ENCODE measurements around the gene MTAP.

DNA sequence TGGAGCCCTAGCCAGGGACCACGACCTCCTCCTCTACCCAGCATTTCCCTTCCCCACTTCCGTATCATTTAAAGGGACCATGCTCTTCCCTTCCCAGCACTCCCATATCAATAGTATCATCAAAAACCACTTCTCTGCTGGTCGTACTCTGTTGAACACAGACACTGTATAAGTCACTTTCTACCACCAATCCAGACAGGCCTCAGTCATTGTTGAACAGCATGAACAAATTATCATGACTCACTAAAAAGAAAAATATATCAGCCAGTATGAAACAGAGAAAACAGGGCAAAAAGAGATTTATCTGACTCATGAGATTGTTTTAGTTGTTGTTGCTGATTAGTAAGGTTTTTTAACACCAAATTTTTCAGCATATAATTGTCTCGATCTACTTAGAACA is 101.9 kb downstream of the MTAP start:
- TF ChIP-seq CTCF (tag by site-specific recombination; IDR thresholded peaks at IDR 0.05): no peak
- TF ChIP-seq ZNF76 (tag by site-specific recombination; IDR thresholded peaks at IDR 0.05; ENCODE audit: borderline replicate concordance, low read depth): no peak
- TF ChIP-seq ZNF707 (tag by site-specific recombination; IDR thresholded peaks at IDR 0.05): no peak
- no peak for TF ChIP-seq ZNF19 (tag by site-specific recombination; IDR thresholded peaks at IDR 0.05; ENCODE audit: low read depth)
- TF ChIP-seq, protein P1, sequence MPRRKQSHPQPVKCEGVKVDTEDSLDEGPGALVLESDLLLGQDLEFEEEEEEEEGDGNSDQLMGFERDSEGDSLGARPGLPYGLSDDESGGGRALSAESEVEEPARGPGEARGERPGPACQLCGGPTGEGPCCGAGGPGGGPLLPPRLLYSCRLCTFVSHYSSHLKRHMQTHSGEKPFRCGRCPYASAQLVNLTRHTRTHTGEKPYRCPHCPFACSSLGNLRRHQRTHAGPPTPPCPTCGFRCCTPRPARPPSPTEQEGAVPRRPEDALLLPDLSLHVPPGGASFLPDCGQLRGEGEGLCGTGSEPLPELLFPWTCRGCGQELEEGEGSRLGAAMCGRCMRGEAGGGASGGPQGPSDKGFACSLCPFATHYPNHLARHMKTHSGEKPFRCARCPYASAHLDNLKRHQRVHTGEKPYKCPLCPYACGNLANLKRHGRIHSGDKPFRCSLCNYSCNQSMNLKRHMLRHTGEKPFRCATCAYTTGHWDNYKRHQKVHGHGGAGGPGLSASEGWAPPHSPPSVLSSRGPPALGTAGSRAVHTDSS (tag by site-specific recombination; IDR thresholded peaks at IDR 0.05): no peak
